Amygdala (tissue), 56 donors: ENCODE measurements around the gene KCNMA1.

Experiments
- DNase-seq, 56 donors: peaks; one replicate each; lab custom pipeline; 2025; lab: John Stamatoyannopoulos, UW

Gene KCNMA1

DNA sequence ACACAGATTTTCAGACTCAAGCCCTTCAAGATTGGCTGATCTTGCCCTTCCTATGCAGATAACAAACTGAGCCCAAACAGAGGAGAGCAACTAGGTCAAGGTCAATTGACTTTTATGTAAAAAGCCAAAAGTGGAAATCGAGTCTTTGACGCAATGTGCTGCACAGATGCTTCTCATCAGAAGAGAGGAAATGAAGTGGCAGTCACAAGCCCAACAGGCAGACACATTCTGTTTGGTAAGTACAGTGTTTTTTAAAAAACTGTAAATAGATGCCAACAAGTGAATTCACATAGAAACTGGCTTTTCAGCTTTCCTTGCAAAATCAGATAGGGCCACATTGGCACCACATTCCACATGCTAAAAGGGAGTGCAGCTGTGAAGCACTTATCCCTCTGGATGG is 606.6 kb downstream of the KCNMA1 start:
- no peak for DNase-seq

DNA sequence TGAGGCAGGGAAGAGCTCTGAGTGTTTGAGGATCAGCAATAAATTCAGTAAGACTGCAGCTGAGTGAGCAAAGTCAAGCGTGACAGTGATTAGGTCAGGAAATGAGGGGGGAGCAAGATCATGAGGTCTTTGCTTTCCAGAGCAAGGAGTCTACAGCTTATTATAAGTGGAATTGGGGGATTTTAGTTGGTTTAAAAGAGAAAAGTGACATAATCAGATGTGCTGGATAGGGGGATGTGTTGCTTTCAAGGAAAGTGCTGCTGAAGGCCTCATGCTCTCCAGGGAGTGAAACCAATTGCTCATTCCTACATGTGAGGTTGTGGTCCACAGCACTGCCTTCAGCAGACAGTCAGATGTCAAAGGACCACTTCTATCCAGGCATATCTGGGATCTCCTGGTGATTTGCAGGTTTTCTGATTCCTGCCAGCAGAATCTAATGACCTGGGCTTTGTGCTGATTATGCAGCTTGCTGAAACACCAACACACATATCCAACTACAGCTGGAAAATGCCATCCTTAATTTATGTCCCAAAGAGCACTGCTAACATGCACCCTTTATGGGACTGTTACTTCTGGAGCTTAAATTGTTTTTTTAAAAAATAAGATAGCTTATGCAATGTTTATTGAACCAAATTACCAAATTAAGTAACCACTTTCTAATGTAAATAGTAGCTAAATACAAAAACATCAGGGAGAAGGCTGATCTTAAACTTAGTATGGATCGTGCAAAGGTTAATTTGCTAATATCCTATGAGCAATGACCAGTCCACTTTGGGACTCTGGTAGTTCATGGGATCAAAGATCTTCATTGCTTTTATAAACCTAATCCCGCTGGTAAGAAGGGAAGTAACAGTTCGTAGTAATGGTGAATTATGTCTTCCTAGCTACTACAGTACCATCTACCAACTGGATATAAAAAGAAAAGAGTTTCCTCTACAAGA is 607.6 kb downstream of the KCNMA1 start:
- DNase-seq, result no peak

DNA sequence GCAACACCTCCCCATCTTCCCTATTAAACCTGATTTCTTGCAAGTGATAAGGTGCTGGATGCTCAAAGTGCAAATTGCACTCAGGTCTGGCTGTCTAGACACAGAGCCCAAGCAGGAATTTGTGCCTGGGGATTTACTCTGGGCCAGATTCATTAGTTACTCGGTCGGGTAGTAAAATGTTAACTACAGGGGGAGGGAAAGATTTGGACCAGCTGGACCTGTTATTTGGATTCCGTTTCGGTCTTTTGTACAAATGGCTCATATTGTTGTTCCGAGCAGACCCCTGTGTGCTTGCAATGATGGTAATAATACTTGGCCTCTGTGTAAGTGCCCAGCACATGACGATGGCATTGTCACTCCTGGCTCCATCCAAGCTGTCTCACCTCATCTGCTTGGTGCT is 609.6 kb downstream of the KCNMA1 start:
- DNase-seq, result no peak

DNA sequence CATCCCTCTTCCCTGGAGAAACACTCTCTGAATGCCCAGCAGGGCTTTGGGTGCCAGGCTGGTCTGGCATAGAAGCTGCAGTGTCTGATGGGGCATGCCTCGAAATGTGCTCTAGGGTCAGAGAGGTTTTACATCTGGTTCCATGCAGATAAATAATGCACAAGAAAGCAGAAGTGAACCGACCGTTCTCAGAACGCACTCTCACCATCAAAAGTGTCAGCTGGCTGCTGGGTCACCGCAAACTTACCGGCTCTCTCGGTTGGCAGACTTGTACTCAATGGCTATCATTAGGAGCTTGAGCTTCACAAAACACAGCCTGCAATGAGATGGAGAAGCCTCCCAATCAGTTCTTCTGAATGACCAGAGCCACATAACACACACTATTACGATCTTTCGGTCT is 610.0 kb downstream of the KCNMA1 start:
- DNase-seq, result no peak

DNA sequence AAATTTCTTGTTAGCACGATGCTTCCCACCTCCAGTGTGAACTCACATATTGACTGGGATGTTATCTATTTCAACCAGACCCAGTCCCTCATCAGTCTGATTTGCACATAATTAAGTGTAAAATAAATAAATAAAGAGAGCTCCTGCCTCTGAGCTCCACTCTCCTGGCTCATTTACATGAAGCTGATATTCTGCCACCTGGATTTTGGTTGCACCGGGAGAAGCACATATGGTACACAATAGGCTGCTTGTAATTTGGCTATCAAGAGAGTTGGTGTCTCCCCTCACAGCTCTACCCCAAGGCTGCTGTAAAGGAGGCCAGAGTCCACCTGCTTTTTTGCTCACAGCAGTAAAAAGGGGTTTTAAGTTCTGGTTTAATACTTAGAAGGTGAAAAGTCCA is 610.5 kb downstream of the KCNMA1 start:
- no peak for DNase-seq

DNA sequence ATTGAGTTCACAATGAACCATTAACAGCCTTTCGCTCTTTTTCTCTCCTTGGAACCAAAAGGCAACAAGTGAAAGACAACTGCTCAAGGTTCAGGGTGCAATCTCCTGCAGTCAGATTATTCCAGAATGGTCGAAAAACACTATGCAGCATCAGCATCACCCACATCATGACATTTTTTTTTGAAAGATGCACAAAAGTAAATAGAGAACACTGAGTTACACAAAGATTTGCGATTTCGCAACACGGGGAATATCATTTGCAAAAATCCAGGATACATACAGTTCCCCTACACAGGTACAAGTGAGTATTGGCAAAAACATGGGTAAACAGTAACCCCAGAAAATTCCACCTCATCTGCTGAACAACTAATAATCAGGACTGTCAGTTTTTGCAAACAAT is 611.5 kb downstream of the KCNMA1 start:
- DNase-seq, result no peak

DNA sequence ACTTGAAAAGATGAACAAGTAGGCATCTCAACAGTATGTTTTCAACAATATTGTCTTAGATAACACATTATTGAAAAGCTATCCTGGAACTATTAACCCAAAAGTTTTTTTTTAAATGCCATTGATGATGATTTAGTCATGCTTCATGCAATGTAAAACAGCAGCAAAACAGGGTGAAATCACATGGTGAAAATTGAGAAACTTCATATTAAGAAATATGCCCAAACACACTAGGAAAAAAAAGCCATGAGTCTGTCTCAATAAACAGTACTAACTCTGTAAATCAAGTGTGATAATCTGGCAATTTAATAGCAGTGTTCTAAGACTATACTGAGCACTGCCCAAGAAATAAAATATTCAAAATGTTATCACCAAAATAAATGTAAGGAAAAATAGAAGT is 613.1 kb downstream of the KCNMA1 start:
- DNase-seq, result no peak

DNA sequence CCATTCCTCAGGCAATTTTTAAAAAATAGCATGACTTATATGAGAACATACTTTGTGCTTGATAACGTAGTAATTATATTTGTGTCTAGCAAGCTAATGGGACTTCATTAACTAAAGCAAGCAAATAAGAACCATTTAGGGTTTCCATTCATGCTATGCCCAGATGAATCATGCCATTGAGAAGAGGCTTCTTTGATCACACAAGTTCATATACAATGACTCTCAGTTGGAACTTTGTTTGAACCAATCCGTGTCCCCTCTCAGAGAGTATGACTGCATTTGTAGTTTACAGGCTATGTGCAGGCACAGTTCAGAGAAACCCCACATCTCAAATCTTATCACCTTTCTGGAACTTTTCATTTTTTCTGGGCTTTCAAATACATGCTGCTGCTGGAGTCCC is 614.2 kb downstream of the KCNMA1 start:
- no peak for DNase-seq

DNA sequence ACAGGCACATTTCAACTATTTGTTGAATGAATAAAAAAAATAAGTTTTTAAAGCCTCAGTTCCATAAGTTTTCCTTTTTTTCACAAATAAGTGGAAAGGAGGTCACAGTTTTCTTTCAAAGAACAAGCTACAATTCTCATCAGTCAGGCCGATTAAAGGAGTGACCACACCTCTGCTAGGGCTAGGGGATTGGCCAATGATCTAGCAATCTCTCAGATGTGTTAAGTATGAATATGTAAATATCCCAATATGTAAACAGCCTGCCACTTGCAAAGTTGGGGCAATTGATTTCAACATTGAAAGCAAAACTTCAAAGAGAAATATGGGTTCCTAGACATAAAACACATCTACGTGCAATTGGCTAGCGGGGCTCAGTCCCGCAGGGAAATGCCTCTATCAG is 614.9 kb downstream of the KCNMA1 start:
- DNase-seq, result no peak

DNA sequence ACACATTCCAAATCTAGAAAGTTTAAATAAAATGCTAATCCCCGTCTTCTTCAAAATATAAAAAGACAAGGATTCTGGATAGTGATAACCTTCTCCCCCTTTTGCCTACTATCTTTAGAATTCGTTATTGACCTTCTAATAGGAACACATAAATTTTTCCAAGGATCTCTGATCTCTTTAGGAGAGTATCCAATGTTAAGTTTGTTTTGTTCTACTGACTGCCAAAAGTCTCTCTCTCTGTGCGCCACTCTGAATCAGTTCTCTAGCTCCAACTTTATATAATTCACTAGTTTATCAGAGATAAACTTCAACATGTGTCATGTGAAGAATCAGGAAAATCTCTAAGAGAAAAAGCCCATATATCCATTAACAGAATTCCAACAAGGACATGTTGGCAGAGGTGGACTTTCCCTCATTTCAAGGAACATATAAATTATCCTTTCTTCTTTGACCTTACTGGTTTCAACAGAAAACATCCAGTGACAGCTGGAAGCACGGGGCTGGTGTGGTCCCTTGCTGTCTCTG is 615.6 kb downstream of the KCNMA1 start:
- DNase-seq, result no peak

DNA sequence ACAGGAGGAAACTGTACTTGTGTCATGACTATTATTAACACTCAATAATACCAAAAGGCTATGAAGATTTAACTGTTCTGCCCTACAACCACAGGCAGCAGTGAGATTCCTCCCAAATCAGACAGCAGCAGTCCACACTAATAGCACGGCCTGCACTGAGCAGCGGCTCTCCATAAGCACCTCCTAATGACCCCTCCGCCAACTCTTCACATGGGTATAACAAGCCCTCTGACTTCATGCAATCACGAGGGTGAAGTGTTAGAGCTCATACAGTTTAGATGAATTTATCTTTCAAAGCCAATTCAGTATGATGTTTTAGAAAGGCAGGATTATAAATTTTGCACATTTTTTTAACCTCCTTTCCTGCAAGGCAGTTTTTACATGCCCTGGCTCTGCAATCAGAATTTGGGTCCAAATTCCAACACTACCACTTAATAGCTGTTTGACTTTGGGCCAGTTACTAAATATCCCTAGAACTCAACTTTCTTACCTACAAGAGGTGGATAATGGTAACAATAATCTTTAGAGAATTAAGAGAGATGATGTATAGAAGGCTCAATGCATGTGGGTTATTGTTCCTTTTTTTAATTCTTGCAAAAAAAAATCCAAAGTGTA is 617.1 kb downstream of the KCNMA1 start:
- DNase-seq, result no peak

DNA sequence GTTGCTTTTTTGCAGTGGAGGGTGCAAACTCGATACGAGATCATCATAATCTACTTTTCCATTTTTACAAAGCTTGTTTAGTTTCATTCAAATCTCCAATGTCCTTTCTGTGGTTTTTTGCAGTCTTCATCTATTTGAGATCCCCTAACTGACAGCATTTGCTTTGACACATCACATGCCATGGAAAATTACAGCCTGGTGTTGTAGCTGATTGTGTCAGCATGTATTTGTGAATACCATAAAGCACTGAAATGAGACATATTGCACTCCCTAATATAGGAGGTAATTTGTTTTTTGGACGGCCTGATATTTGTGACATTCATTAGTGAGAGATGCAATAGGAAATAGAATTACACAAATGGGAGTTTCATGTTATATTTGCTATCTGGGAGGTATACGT is 620.8 kb downstream of the KCNMA1 start:
- DNase-seq, result no peak

DNA sequence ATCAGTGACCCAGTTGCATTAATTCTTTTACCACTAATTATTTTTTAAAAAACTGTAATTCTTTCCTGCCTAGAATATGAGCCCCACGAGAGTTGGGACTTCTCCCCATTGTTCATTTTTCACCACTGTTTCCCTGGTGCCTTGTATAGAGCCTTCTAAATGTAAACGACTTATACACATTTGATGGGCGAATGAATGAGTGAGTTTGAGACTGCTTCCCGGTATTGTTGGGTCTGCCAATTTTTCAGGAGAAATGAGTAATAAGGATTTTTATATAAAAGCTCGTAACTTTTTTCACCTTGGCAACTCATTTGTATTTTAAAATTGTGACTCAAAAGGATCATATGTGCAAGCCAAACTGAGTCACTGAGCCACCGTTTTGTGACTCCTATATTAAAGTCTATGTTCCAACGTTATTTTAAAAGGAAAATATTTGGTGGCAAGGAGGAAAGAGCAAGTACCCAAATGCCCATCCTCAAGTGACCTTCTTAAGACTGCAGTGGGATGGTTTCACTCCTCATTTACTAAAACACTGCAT is 621.3 kb downstream of the KCNMA1 start:
- DNase-seq, result no peak

DNA sequence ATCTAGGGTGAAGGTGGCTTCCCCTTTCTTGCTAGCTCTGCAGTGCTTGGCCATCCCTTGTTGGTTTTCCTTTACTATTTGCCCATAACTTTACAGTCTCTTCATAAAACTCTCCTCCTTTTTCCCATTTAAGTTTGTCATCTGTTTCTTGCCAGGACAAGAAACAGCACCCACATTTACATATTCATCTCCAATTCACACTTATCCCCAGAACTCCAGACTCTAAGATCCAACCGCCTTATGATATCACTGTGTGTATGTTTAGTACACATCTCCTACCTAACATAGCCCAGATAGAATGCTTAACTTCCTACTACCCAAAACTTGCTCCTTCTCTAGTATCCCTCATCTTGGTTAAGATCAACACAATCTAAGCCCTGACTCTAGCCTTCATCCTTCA is 622.2 kb downstream of the KCNMA1 start:
- no peak for DNase-seq

DNA sequence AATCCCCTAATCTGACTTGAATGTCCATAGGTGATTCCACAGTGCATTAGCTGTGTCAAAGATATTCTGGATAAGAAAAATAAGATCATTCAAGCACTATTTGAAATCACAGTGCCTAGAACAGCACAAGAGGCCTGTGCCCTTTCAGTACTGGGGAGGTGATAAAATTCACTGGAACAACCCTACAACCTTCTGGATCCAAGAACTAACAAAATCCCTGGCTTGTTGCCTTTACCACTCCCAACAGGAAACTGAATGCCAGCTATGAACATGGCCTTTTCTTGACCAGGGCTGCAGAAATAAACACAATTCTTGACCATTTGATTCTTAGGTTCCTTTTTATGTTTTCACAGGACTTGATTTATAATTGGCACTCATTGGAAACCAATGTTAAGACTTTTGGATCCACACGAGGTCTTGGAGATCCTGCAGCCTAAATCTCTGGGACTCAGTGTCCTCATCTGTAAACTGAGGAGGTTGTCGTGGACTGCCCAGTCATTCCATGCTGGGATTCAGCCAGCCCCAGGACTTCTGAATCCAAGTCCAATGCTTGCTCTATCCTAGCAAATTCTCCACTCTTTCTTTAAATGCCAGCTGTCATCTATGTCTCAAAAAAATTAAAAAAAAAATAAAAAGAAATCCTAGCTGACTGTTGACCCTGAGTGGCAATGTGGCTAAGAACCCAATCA is 624.7 kb downstream of the KCNMA1 start:
- DNase-seq, result no peak

DNA sequence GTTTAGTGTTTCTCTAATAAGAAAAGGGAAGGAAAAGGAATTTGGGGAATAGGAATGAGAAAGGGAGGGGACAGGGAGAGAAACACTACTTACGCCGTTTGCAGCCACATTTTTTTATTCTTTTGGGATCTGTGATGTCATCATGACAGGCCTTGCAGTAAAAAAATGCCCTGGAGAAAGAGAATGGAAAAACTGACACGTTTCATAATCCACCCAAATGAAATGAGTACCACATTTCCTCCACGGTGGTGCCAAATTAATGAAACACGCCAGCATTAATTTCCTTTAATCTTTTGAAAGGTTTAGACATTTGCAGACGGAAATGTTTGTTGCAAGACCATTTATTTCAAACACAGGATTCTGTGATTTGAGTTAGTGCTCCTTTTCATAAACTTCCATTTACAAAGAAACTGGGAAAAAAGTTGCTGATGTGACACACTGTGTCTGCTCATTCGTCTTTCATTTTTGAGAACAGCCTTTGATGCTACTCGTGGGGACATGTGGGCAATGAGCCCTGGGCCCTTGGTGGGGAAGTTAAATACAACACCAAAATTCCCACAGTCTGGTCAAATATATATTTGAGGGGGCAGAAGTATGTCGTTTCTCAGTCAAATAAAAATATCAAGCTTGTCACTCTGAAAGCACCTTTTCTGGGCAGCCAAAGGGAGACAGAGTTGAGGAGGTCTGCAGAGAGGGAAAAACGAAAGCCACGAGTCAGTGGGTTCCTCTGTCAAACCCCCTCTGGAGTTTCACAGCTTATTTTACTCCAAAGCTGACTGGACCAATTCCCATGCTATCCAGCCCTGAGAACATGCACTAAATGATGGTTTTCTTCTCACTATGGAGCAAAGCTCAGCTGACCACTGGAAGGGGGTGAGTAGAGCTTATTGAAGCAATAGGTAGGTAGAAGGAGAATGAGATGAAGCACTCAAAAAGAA is 625.5 kb downstream of the KCNMA1 start:
- DNase-seq, result no peak

DNA sequence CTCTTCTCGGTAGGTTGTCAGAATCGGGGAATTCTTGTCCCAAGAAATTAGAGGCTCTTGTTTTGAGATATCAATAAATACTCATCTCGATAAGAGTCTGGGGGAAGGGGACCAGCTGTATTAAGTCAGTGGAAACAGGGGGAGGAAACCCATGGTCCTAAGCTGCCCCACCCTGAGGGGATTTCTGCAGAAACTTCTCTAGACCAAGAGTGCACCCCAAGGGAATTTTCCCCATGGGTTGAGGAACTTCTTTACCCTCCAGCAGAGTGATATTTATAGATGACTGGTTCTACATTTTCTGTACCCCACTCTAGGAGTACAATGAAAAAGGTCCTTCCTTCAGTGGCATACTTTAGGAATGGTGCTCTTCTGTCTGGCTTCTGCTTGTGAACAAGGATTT is 627.2 kb downstream of the KCNMA1 start:
- no peak for DNase-seq

DNA sequence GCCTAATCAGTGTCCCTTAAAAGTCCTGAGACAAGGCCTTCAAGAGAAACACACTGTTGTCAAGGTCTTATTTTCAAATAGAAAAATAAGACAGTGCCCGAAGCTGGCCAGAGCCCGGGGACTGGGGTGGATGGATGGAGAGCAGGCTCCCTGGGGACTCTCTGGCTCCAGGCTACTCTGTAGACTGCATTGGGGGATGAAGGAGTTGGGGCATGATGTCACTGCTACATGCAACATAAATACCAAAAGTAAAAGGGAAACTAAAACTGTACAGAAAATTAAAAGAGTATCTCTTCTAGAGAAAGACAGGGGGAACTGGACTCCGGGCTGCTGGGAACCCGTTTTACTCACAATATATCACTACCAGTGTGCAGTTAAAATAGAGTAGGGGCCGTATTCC is 629.8 kb downstream of the KCNMA1 start:
- DNase-seq, result no peak

DNA sequence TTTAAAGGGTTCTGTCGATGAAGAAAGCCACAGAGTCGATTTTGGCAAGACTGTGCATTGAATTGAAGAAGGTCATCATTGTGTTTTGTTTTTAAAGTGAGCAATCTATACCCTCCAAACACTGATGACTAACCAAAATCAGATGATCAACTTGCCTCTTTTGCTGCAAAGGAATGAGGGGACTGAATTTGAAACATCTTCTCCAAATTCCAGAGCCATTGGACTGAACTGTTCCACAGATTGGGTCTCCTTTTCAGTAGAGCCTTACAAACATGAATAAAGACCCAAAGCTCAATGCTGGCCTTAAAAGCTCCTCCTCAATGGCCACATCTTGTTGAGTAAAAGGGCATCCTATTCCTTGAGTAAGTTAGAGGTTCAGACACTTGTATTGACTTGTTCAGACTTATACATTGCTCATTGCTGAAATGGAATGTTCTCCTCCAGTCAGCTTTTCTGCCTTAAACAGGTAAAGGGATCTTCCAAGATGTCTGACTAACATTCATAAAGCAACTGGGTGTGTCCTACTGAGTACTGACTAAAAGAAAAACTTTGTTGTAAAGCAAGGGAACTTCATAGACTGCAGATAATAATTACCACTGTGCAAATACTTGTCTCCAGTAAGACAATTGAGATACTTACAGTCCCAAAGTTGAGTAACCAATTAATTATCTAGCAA is 630.6 kb downstream of the KCNMA1 start:
- no peak for DNase-seq
